UCSD-AML1 (cell line): Measurements from ENCODE around the gene PLEKHH1.
A peak's percentile ranks its signal among the peaks of the same experiment; 100 is the strongest.
"Not testable (repeated sequence)": the region's sequence is repeated elsewhere in the genome, so short reads cannot be mapped to it uniquely, and the experiment has no call there.

Source experiments
- DNase-seq: peaks from one replicate; lab custom pipeline; 2025; ENCODE audit not compliant: unreplicated experiment; lab: John Stamatoyannopoulos, UW

The PLEKHH1 gene

DNA sequence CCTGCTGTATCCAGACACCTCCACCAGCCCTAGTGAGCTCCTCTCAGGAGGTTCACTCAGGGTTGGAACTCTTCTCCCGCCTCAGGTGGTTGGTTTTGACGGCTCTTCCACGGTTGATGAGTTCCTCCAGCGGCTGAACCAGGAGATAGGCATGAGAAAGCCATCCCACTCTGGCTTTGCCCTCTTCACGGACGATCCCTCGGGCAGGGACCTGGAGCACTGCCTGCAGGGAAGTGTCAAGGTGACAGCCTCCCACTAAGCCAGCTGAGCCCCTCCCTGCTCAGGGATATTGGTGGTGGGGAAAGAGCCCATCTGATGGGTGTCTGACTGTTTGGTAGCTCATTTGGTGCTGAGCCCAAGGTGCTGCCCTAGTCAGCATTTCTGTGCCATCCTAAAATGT, 46.5 kb downstream of the PLEKHH1 start:
- no peak for DNase-seq

DNA sequence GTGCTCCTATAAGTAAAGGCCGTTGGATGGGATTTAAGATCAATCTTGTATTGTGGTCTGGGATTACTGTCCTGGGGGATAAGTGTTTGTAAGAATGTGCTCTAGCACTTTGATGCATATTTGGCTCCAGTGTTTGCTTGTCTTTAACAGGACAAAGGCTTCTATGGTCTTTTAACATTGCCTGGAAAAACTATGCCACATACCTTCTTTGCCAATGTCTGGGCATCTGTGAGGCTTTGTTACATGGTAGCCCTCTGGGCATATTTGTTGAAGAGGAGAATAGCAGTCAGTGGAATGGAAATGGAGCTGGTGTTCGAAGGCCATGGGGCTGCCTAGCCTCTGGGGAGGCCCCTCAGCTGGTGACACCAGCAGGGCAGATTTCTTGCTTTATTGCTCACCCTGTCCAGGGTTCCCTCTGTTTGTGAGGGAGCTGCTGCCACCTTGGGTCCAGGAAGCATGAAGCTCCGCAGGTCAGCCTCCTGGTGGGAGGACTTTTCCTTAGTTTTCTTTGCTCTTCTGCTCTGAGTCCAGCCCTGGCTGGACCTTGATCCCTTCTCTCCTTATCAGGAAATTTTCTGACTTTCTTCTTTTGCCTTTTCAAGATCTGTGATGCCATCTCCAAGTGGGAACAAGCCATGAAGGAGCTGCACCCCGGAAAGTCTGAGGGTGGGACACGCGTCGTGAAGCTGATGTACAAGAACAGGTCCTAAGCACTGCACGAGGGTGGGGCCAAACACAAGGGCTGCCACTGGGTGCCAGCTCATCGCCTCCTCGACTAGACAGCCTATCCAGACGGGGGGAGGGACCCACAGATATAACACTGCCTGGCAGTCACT, 47.5 kb downstream of the PLEKHH1 start:
- no peak for DNase-seq

- DNase-seq: no peak
Observed at GRCh38 chr14:67581643-67582042, 48.6 kb downstream of the PLEKHH1 start.

- DNase-seq: no peak
Observed at GRCh38 chr14:67582061-67582460, 49.0 kb downstream of the PLEKHH1 start.

DNA sequence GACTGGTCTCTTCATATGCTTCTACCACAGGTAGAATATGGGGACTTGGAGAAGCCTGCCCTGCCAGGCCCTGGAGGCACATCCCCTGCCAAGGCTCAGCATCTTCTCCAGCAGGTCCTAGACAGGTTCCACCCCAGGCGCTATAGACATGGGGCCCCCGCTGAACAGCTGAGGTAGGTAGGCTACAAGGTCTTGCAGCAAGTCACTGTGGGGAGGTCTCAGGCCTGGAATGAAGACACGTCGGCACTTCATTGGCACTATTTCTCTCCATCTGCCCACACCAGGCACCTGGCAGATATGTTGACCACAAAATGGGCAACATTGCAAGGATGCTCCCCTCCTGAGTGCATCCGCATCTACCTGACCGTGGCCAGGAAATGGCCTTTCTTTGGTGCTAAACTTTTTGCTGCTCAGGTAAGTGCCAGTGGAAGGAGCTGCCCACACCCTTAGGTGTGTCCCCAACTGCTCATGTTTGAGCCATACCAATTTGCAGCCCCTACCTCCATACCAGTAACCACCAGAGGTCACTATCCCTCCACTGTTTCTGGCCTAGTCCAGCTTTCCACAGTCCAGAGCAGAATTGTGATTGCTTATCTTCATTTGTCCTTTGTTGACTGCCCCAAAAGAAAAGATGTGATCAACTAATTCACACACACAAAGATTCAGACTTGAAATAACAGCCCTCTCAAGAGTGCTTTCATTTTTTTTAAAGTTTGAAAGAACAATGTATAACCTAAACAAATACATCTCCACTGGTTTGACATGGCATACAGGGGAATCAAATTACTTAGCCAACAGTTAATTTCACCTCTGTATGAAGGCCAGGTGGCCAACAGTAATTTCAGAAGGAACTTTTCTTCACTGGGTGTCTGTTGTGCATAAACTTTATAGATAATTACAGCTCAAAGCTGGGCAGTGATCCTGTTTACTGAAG, 50.9 kb downstream of the PLEKHH1 start:
- no peak for DNase-seq

DNA sequence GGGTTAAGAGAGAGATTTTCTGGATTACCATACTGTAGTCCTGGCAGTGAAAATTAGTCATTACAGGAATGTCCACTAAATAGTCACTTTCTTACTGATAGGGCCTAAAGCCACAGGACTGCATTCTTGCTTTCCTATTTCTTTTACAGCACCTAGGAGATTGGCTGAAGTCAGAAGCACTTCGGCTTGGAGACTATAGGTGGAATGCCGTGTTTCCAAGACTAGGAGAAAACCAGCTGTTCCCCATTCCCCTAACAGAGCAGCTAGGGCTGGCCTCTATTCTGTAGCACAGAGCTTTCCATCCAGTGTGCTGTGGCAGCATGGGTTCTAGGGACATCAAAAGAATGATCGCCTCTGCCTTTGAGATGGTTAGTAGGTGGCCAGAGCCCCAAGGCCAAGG, 51.9 kb downstream of the PLEKHH1 start:
- no peak for DNase-seq

DNA sequence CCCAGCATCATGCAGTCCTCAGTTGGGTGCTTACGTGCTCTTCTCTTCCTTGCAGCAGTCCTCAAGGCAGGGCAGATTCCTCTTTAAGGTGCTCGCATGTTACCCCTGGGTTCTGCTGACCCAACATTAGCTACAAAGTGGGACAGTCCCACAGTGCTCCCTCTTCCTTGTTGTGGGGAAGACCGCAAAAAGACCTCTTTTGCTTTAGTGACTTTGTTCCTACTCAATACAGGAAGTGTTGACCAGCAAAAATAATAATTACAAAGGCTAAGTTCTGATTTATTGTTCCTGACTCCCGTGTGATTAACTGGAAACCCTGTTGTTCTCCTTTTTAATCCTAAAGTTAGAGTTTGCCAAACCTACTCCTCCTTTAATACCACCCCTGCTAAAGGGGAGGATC, 53.3 kb downstream of the PLEKHH1 start:
- DNase-seq: no peak

DNA sequence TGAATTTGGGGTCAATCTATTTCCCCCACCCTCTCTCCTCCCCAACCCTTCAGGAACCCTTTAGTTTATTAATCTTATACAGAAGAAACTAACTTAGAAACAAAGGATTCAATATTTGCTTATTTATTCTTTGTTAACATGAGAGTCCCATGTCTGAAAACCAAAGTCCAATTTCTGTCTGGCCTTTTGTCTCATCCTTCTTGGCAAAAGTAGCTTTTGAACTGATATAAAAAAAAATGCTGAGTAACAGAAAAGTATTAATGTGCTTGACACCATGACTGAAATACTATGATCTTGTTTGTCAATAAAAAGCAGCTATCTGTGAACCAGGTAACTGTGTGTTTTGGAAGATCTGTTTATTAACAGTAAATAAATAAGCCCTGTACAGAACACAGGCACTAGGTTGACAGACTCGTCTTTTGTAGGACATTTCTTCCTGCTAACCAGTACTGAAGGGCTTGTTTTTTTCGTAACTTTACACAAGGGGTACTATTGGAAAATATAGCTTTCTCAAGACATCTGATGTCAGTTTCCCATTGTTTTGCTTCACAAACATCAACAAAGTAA, 56.2 kb downstream of the PLEKHH1 start:
- no peak for DNase-seq

DNA sequence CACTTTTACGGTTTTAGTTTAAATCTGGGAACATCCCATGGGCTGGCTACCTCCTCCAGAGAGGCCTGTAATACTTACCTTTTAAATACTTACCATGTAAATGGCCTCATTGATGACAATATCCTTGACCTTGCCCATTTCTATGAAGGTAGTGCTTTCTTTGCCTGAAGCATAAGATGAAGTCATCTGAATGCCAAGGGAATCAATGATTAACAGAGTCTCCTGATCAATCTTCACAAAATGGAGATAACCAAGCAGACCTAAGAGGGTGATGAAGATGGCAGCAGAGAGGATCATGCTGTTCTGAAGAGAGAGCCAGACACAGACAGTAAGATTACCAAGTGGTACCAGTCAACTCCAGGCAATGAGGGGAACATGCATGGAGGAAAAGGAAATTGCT, 60.6 kb downstream of the PLEKHH1 start:
- not testable (repeated sequence) for DNase-seq

GRCh38 chr14:67595392-67595791, 62.3 kb downstream of the PLEKHH1 start:
- DNase-seq: no peak

DNA sequence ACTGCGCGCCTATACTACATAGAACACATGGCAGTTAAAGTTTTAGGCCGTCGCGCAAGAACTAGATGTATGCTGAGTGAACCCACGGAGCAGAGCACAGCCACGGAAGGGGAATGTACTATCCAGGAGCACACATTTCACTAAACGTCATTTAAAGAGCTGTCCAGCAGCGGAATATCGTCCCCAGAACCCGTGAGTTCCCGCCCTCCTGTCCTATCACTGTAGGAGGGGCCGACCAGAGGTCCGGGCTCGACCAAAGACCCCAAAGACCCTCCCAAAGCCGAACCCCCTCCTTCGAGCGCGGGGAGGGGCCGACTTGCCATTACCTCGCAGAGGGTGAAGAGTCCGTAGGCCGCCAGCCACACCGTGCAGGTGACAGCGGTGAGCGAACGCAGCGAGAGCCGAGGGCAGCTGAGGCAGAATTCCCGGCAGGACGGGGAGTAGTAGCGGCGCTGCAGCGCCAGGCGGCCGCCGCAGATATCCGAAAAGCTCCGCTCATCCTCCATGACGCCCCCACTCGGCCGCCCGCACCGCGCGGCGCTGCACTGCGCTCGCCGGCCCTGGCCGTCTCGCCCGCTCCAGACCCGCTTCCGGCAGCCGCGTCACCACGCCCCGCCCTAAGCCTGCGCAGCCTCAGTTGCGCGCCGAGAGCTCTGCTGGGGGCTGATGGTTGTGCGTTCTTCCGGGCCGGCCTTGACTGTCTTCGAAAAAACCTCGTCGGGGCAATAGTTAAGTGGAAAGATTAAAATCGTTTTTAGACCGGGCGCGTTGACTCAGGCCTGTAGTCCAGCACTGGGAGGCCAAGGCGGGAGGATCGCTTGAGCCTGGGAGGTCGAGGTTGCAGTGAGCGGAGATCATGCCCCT, 66.8 kb downstream of the PLEKHH1 start, which contains the start of gene PIGH:
PIGH (minus strand) TSS at position 571 of the 864 bp plus-strand sequence; CDS start at position 506, 65 bp downstream.
- DNase-seq: peak; percentile 91

DNA sequence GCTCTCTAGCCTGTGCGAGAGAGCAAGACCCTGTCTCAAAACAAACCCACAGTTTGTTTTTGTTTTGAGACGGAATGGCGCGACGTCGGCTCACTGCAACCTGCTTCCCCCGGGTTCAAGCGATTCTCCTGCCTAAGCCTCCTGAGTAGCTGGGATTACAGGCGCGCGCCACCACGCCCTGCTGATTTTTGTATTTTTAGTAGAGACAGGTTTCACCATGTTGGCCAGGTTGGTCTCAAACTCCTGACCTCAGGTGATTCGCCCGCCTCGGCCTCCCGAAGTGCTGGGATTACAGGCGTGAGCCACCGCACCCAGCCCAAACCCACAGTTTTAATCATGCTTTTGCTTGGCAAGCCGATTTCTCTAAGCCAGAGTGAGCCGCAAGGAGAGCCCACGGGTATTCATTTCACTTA, 67.5 kb downstream of the PLEKHH1 start:
- DNase-seq: not testable (repeated sequence)

DNA sequence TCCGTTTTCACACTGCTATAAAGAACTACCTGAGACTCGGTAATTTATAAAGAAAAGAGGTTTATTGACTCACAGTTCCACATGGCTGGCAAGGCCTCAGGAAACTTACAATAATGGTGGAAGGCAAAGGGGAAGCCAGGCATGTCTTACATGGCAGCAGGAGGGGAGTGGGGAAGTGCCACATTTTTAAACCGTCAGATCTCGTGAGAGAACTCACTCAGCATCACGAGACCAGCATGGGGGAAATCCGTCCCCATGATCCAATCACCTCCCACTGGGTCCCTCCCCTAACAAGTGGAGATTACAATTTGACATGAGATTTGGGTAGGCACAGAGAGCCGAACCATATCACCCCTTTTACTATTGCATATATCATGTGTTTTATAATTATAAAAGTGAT, 69.0 kb downstream of the PLEKHH1 start:
- DNase-seq: no peak

DNA sequence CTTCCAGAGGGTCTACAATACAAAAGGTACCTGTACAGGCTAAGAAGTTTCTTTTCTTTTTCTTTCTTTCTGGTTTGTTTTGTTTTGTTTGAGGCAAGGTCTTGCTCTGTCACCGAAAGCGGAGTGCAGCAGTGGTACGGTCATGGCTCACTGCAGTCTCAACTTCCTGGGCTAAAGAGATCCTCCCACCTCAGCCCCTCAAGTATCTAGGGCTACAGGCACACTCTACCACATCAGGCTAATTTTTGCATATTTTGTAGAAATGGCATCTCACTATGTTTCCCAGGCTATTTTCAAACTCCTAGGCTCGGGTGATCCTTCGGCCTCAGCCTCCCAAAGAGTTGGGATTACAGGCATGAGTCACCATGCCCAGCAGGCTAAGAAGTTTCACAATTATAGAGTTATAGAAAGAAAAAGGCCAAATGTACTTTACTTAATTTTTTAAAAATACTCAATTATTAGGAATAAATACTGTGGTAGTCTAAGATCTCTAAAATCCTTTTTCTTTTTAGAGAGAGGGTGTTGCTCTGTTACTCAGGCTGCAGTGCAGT, 70.0 kb downstream of the PLEKHH1 start:
- no peak for DNase-seq

GRCh38 chr14:67607646-67608045, 74.6 kb downstream of the PLEKHH1 start:
- no peak for DNase-seq

GRCh38 chr14:67609642-67610310, 76.7 kb downstream of the PLEKHH1 start:
- DNase-seq: no peak

DNA sequence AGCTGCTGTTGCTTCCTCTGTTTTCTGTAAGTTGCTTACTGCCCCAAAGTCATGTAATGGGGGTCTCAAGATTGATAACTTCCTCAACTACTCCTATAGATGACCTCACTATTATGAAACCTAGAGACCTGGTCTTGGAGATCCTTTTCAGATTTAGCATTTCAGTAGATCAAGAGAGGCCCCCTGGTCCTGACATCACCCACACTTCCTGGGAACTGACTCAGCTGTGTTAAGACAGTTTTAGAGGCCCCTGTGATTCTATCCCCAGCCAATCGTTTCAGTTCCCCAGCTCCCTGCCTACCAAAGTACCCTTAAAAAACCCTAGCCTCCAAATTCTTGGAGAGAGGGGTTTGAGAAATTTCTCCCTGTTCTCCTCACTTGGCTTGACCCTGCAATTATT, 77.4 kb downstream of the PLEKHH1 start:
- DNase-seq: no peak

GRCh38 chr14:67618617-67619063, 85.5 kb downstream of the PLEKHH1 start:
- DNase-seq: no peak

GRCh38 chr14:67619446-67620216, 86.5 kb downstream of the PLEKHH1 start, which contains the start of gene ARG2:
Gene ARG2 (plus strand): TSS chr14:67619920. CDS start chr14:67619978, 58 bp downstream.
- DNase-seq: peak; percentile 94
